Stimulated activated effector memory CD8-positive, alpha-beta T cell treated with anti-CD3 and anti-CD28 coated beads, Interleukin-12 subunit alpha, Interleukin-12 subunit beta, amount 100 ng/mL, for 72 hours (primary cell): ENCODE results near the gene OR11A1.
"Not testable (repeated sequence)": the region's sequence is repeated elsewhere in the genome, so short reads cannot be mapped to it uniquely, and the experiment has no call there.

ENCODE experiments used
- ATAC-seq: fragments of 150-1000 bp; cut with Tn5 transposase; 2 replicates; pipeline ENCODE4 v1.10.0; 2021
- DNase-seq, 2 donors: peaks; one replicate each; pipeline ENCODE4 v3.0.0; 2021 to 2022; ENCODE audit warnings: low spot score in 2 of 2
- H3K27ac Mint-ChIP-seq: one replicate; pipeline ENCODE4 v1.8.0; 2022; ENCODE audit warnings: mild to moderate bottlenecking, mixed read lengths
- H3K36me3 Mint-ChIP-seq: one replicate; pipeline ENCODE4 v1.8.0; 2022; ENCODE audit warnings: mild to moderate bottlenecking, mixed read lengths
- H3K4me1 Mint-ChIP-seq: one replicate; pipeline ENCODE4 v1.8.0; 2022; ENCODE audit warnings: mixed read lengths
- H3K4me3 Mint-ChIP-seq: one replicate; pipeline ENCODE4 v1.8.0; 2022; ENCODE audit warnings: mild to moderate bottlenecking, mixed read lengths
- H3K9me3 Mint-ChIP-seq: one replicate; pipeline ENCODE4 v1.8.0; 2022; ENCODE audit warnings: mixed read lengths

OR11A1 gene

DNA sequence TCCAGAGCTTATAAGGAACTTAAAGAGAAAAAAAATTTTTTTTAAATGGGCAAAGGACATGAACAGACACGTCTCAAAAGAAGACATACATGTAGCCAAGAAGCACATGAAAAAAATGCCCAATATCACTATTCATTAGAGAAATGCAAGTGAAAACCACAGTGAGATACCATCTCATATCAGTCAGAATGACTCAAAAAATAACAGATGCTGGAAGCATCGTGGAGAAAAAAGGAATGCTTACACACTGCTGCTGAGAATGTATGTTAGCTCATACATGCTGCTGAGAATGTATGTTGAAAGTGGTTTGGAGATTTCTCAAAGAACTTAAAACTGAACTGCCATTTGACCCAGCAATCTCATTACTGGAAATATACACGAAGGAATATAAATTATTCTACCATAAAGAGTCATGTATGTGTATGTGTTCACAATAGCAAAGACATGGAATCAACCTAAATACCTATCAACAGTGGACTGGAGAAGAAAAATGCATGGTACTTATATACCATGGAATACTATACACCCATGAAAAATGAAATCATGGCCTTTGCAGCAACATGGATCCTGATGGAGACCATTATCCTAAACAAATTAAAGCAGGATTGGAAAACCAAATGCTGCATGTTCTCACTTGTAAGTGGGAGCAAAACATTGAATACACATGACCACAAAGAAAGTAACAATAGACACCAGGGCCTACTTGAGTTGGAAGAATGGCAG lies 5.2 kb downstream of the OR11A1 start:
- peaks cover 4% of the 10 kb centered on the region for H3K9me3 Mint-ChIP-seq
- ATAC-seq (no peak), DNase-seq (no peak)
- H3K27ac Mint-ChIP-seq: no peak overlapping the region
- no peaks in the 10 kb centered on the region for H3K36me3 Mint-ChIP-seq
- H3K4me3 Mint-ChIP-seq: no peak overlapping the region
- H3K4me1 Mint-ChIP-seq: no peaks in the 10 kb centered on the region

DNA sequence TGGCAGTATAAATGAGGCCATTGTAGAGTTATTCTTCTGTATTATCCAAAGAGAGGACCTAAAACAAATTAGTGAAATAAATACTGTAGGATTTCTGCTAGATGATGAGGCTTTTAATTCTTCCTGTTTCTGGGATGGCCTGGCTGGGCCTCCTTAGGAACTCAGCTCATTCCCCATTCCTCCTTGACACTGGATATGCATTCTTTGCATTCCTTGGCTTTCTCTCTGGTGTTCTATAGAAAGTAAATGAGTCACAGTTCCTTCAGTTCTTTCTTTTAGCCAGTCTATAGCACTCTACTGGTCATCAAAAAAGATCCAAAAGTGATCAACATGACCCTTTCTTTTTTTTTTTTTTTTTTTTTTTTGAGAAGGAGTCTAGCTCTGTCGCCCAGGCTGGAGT lies 9.2 kb downstream of the OR11A1 start:
- Mint-ChIP-seq H3K4me3 (no peak overlapping the region), H3K4me1 (no peaks in the 10 kb centered on the region), H3K36me3 (no peaks in the 10 kb centered on the region), H3K9me3 (peaks cover 4% of the 10 kb centered on the region), H3K27ac (no peak overlapping the region)
- DNase-seq: no peak
- no peak for ATAC-seq

DNA sequence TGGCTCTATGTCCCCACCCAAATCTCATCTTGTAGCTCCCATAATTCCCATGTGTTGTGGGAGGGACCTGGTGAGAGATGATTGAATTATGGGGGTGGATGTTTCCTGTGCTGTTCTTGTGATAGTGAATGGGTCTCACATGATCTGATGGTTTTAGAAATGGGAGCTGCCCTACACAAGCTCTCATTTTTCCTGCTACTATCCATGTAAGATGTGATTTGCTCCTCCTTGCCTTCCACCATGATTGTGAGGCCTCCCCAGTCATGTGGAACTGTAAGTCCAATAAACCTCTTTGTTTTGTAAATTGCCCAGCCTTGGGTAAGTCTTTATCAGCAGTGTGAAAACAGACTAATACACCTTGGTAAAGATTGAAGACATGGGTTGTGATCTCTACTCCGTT lies 12.8 kb downstream of the OR11A1 start:
- not testable (repeated sequence) for ATAC-seq, H3K4me1 Mint-ChIP-seq, H3K4me3 Mint-ChIP-seq, DNase-seq, H3K9me3 Mint-ChIP-seq, H3K27ac Mint-ChIP-seq, H3K36me3 Mint-ChIP-seq

DNA sequence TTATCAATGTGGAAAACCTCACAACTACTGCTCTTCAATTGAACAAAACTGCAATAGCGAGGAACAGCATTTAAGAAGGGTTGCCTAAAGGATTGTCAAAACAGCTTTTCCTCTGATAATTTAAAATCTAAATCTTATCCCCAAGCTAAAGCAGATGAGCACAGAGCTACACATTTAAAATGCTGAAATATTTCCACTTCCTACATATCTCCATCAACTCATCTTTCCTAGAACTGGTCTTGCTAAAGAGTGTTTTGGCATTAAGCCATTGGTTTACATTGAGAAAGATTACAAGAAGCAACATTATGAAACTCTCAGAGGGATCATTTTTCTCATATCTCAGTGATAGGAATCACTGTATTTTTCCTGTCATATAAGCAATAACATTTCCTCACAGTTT lies 14.2 kb downstream of the OR11A1 start:
- DNase-seq (no peak), ATAC-seq (no peak)
- Mint-ChIP-seq H3K9me3 (no peaks in the 10 kb centered on the region), H3K4me3 (no peak overlapping the region), H3K36me3 (no peaks in the 10 kb centered on the region), H3K27ac (no peak overlapping the region), H3K4me1 (no peaks in the 10 kb centered on the region)

DNA sequence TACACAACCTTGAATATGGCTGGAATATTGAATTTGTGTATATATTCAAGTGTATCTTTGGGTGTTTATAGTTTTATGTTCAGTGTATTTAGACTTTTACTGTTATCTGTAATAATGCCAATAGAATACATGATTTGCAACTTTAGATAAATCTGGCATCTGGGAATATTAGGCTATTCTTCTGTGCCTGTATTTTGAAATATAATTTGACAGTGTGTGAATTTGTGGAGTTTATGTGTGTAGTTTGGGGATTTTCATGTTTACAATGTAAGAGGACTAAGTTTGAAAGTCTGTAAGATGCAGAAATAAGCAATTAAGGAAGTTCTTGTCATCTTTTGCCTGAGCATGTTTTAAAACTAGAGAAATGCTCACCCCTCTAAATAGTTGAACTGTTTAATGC lies 17.9 kb downstream of the OR11A1 start, which contains the start of gene OR10C1:
OR10C1 (plus strand) TSS at position 301 of the 400 bp plus-strand sequence. CDS start 710 bp downstream, outside the sequence.
- Mint-ChIP-seq H3K27ac (no peak within 1 kb of the TSS), H3K36me3 (no peaks in the 10 kb centered on the region), H3K4me1 (no peaks in the 10 kb centered on the region), H3K4me3 (no peak within 1 kb of the TSS), H3K9me3 (no peaks in the 10 kb centered on the region)
- no peak for DNase-seq
- ATAC-seq: no peak

DNA sequence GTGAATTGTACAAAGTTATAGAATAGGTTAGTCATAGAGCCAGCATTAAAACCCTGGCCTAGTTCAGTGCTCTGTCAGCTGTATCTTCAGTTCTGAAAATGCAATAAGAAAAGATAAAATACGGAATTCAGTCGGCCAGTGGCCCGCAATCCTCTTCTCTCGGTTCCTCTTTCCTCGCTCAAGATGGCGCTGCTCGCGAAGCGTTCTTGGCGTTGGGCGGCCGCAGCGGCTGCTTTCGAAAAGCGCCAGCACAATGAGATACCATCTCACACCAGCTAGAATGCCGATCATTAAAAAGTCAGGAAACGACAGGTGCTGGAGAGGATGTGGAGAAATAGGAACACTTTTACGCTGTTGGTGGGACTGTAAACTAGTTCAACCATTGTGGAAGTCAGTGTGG lies 20.1 kb downstream of the OR11A1 start:
- H3K4me3 Mint-ChIP-seq, H3K27ac Mint-ChIP-seq, DNase-seq, ATAC-seq, H3K36me3 Mint-ChIP-seq, H3K9me3 Mint-ChIP-seq, H3K4me1 Mint-ChIP-seq: not testable (repeated sequence)

DNA sequence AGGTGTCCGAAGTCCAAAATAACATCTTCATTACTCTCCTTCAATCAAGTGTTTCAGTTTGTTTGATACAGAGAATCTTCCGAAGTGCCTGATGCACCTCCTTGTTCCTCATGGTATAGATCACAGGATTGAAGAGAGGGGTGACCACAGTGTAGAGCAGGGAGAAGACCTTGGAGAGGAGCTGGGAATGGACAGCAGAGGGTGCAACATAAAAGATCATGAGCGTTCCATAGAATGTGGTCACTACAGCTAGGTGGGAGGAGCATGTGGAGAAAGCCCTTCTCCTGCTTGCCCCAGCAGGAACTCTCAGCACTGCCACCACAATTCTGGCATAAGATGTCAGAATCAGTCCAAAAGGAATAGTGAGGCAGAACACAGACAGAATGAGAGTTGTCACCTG lies 30.2 kb downstream of the OR11A1 start:
- H3K36me3 Mint-ChIP-seq: no peaks in the 10 kb centered on the region
- no peaks in the 10 kb centered on the region for H3K4me1 Mint-ChIP-seq
- no peak for DNase-seq
- no peak for ATAC-seq
- no peak overlapping the region for H3K27ac Mint-ChIP-seq
- H3K4me3 Mint-ChIP-seq: no peak overlapping the region
- H3K9me3 Mint-ChIP-seq: no peaks in the 10 kb centered on the region

DNA sequence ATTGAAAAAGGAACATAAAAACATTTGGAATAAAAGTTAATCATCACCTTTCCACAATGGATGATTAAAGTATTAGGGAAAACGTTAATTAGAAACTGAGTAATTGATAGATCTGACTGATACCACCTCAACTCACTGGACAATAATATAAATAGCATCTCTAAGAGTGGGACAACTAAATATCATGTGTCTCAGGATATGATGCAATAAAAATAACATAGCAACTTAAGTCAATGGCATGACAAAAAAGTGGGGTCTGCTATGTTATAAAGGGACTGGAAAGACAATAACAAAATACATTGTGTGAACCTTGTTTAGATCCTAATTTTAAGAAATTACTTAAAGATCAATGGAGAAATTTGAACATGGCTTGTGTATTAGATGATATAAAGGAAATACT lies 31.8 kb downstream of the OR11A1 start:
- no peak for ATAC-seq
- Mint-ChIP-seq H3K4me1 (no peaks in the 10 kb centered on the region), H3K27ac (no peak overlapping the region), H3K9me3 (no peaks in the 10 kb centered on the region), H3K4me3 (no peak overlapping the region), H3K36me3 (no peaks in the 10 kb centered on the region)
- DNase-seq: no peak

DNA sequence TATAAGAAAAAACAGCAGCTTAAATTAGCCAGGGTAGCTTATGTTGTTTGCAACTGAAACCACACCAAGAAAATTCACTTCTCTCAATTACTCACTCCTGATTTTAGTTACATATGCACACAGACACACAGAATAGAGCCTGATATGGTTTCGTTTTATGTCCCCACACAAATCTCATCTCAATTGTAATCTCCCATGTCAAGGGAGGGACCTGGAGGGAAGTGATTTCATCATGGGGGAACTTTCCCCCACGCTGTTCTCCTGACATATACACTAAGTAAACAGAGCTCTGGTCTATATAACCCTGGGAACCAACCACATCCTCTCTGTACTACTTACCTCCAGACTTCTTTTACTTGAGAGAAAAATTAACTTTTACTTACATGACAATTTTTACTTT lies 32.3 kb downstream of the OR11A1 start:
- Mint-ChIP-seq H3K9me3 (no peaks in the 10 kb centered on the region), H3K36me3 (no peaks in the 10 kb centered on the region), H3K4me3 (no peak overlapping the region), H3K4me1 (no peaks in the 10 kb centered on the region), H3K27ac (no peak overlapping the region)
- no peak for DNase-seq
- peak; percentile 65 for ATAC-seq

DNA sequence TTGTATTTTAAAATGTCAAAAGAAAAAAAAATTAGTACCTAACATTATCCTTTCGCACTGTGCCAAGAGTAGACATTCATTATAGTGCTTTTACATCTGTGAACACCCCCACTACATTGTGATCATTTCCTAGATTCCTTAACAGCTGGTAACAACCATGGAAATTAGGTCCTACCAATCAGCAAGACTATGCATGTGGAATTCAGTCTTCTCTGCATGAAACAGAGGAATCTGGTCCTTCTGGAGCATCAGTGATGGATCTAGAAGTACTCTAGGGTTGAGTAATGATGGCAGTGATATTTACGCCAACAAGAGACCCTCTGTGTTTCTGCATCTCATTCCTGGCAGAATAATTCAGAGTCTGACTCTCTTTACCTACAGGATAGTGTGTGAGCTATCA lies 32.7 kb downstream of the OR11A1 start:
- no peak for ATAC-seq
- no peak overlapping the region for H3K27ac Mint-ChIP-seq
- no peaks in the 10 kb centered on the region for H3K4me1 Mint-ChIP-seq
- H3K4me3 Mint-ChIP-seq: no peak overlapping the region
- no peak for DNase-seq
- H3K36me3 Mint-ChIP-seq: no peaks in the 10 kb centered on the region
- no peaks in the 10 kb centered on the region for H3K9me3 Mint-ChIP-seq

DNA sequence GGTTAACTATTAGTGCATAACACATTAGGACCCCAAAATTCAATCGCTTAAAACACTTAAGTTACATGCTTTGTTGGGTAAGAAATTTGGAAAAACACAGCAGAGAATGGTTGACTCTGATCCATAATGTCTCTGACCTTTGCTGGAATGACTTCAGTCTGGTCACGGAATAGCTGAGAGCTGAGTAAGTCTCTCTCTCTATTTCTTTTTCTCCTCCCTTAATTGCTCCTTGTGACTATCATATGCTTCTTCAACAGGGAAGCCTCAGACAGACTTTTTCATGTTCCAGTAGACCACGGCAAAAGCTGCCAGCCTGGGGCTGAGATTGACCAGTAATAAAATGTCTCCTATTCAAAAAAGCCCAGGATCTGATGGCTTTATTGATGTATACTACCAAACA lies 37.4 kb downstream of the OR11A1 start:
- no peak overlapping the region for H3K4me3 Mint-ChIP-seq

DNA sequence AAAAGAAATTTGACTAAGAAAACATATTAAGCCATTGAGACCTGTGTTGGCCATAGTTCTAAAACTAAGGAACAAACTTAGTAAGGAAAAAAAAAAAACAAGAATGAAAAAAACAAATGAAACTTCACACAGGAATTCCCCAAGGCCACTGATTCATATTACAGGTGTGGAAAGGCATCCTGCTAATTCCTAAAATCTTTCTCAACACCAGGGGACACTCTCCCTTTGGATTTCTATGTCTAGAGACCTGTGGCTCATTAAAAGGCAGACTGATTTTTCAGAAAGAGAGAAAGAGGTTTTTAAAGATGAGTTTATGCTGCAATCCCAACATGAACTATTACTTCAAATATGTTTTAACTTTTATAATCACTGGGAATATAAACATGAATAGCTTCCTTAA lies 42.3 kb downstream of the OR11A1 start, which contains the start of gene OR12D1:
OR12D1 (plus strand) TSS at position 341 of the 400 bp plus-strand sequence.
- DNase-seq (no peak), ATAC-seq (no peak)
- Mint-ChIP-seq H3K4me1 (no peaks in the 10 kb centered on the region), H3K27ac (no peak within 1 kb of the TSS), H3K36me3 (no peaks in the 10 kb centered on the region), H3K9me3 (peaks cover 6% of the 10 kb centered on the region), H3K4me3 (no peak within 1 kb of the TSS)

More for the DNA sequence above, 37.4 kb downstream of the OR11A1 start:
- ATAC-seq (no peak), DNase-seq (no peak)
- H3K4me1 Mint-ChIP-seq: no peaks in the 10 kb centered on the region
- no peak overlapping the region for H3K27ac Mint-ChIP-seq
- no peaks in the 10 kb centered on the region for H3K9me3 Mint-ChIP-seq
- H3K36me3 Mint-ChIP-seq: no peaks in the 10 kb centered on the region

DNA sequence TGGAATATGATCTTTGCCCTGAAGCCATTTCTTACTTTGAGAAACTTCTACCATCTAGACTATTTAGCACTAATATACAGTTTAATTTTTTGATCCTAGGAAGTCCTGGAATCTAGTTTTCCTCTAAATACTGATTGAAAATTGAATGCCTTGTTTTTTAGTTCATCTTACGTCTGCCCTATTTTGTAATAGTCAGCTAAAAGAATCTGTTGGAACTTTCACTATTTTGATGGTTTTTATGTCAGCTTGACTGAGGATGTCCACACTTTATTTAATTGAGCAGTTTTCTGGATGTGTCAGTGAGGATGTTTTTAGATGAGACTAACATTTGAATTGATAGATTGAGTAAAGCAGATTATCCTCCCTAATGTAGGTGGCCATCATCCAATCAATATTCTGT lies 53.1 kb downstream of the OR11A1 start:
- Mint-ChIP-seq H3K27ac (no peak overlapping the region), H3K9me3 (no peaks in the 10 kb centered on the region), H3K4me3 (no peak overlapping the region), H3K4me1 (no peaks in the 10 kb centered on the region), H3K36me3 (no peaks in the 10 kb centered on the region)
- DNase-seq (no peak), ATAC-seq (no peak)

DNA sequence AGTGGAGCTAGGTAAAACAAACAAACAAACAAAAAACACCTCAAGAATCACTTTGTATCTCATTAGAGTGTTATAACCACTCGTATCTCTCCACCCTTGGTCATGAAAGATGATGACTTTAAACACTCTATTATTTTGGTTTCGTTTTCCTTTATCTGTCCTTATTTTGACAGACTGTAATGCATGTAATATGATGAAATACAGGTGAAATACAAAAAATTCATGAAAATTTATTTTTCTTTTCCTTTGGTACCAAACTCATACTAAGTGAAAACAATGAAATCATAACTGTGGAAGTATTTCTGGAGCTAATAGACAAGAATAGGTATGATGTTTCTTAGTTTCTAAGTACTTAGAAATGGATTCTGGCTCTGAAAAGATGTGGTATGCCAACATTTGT lies 57.3 kb downstream of the OR11A1 start:
- H3K4me3 Mint-ChIP-seq: no peak overlapping the region
- DNase-seq (no peak), ATAC-seq (no peak)
- H3K36me3 Mint-ChIP-seq: no peaks in the 10 kb centered on the region
- no peaks in the 10 kb centered on the region for H3K9me3 Mint-ChIP-seq
- H3K27ac Mint-ChIP-seq: no peak overlapping the region
- no peaks in the 10 kb centered on the region for H3K4me1 Mint-ChIP-seq

DNA sequence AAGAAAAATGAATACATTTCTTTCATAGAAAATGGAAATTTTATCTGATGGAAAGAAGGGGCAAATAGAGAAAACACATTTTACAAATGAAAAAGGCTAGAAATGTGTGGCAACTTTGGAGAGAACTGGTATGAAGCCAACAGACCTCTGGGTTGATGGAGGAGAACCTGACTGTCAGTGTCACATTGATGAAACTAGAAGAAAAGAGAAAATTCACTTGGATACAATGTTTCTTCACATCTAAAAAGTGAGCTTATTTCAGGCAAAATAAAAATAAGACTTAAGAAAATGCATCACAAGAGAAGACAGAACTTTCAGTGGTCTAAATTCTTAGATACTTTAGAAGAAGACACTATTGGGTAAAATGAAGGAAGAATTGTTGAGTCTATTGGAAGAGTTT lies 61.5 kb downstream of the OR11A1 start, which contains the start of gene OR12D2:
OR12D2 (plus strand) TSS at position 301 of the 400 bp plus-strand sequence. CDS start 1,069 bp downstream, outside the sequence.
- ATAC-seq (no peak), DNase-seq (no peak)
- Mint-ChIP-seq H3K4me3 (no peak within 1 kb of the TSS), H3K9me3 (no peaks in the 10 kb centered on the region), H3K27ac (no peak within 1 kb of the TSS), H3K4me1 (no peaks in the 10 kb centered on the region), H3K36me3 (no peaks in the 10 kb centered on the region)

DNA sequence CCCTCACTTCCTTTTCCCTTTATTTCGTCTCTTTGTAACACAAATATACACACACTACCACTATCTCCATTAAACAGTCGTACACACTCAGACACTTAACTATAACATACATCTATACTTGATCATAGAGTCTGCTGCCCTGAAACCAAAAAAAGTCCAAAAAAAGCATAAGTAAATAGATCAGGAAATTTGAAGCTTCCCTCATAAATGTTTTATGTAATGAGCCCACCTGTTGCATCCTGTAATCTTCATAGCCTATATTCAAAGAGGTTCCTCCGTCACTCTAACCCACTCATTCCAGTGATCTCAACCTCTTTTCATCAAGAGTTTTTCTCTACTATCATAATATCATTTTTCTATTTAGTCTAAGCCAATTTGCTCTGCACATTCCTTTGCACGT lies 68.3 kb downstream of the OR11A1 start:
- no peak overlapping the region for H3K27ac Mint-ChIP-seq
- DNase-seq (no peak), ATAC-seq (no peak)
- no peaks in the 10 kb centered on the region for H3K4me1 Mint-ChIP-seq
- no peak overlapping the region for H3K4me3 Mint-ChIP-seq
- H3K9me3 Mint-ChIP-seq: no peaks in the 10 kb centered on the region
- H3K36me3 Mint-ChIP-seq: no peaks in the 10 kb centered on the region
